HS-27A (cell line): ENCODE measurements around the gene SLC15A2.
"Not testable (repeated sequence)": the region's sequence is repeated elsewhere in the genome, so short reads cannot be mapped to it uniquely, and the experiment has no call there.

Experiments
- DNase-seq: peaks from one replicate; pipeline ENCODE4 v3.0.0-alpha.2; 2012; ENCODE audit warnings: low read depth, missing footprints

SLC15A2 gene

DNA sequence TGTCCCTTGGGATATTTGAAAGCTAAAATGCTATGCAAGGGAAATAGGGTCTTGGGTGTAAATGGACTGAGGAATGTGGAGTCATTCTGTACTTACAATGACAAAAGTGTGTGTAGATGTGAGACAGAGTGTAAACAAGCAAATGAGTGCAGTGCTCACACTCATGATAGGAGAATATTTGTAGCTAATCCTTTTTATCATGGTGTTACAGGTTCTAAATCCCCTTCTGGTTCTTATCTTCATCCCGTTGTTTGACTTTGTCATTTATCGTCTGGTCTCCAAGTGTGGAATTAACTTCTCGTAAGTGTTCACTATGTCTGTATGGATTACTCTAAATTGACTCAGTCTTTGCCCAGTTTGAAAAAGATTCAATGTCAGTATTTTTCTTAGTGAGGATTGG lies 30.5 kb downstream of the SLC15A2 start:
- no peak for DNase-seq

DNA sequence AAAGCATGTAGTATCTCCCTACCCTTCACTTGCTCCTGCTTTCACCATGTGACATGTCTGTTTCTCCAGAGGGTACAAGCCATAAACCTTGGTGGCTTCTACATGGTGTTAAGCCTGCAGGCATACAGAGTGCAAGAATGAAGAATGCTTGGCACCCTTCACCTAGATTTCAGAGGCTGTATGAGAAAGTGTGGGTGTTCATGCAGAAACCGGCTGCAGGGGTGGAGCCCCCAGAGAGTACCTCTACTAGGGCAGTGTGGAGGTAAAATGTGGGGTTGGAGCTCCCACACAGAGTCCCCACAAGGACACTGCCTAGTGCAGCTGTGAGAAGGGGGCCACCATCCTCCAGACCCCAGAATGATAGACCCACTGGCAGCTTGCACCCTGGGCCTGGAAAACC lies 32.2 kb downstream of the SLC15A2 start:
- DNase-seq = no peak

DNA sequence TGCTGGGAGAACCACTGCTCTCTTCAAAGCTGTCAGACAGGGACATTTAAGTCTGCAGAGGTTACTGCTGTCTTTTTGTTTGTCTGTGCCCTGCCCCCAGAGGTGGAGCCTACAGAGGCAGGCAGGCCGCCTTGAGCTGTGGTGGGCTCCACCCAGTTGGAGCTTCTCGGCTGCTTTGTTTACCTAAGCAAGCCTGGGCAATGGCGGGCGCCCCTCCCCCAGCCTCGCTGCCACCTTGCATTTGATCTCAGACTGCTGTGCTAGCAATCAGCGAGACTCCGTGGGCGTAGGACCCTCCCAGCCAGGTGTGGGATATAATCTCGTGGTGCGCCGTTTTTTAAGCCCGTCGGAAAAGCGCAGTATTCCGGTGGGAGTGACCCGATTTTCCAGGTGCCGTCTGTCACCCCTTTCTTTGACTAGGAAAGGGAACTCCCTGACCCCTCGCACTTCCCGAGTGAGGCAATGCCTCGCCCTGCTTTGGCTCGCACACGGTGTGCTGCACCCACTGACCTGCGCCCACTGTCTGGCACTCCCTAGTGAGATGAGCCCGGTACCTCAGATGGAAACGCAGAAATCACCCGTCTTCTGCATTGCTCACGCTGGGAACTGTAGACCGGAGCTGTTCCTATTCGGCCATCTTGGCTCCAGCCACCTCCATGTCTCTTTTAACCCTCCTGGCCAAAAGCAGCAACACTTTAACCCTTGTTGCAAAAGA lies 44.1 kb downstream of the SLC15A2 start:
- DNase-seq = not testable (repeated sequence)

DNA sequence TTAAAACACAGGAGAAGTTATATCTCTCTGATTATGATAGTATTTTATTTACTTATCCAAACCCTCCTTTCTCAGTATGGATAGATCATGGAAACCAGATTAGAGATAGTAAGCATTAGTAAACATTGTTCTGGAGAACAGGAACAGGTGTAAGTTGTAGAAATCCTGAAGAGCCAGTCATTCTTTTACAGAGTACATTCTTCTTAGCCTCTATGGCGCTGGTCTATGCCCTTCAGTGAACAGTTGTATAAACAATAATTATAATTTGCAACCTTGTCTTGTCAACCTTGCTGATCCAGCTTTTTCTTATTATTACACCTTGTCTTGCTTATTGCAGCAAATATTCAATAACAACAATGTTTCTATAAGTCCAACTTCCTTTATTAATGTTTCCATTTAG lies 47.4 kb downstream of the SLC15A2 start:
- no peak for DNase-seq

DNA sequence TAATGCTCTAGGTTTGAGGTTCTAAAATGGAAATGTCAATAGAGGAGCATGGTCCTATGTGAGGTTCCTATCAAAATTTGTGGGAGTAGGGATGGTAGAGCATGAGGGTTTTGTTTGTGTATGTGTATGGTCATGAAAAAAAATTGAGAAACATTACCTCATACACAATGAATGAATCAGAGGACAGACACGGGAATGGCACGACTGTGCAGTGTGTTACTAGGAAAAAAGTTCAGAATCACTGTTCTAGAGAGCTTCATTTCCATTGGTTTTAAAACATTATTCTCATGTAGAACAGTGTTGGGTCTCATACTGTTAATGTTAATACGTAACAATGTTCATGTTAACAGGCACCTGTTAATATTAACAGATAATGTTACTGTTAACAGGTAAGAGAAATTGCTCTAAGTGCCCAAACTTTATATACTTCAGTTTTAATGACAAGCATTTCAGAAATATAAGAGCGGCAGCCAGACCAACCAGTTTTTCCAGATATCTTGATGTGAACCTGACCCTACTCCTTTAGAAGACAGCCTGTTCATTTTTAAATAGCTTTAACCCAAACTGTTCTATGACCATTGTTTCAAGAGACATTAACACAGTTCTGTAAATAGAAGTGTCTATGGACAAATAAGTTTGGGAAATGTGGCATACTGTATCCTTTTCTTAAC lies 48.0 kb downstream of the SLC15A2 start:
- DNase-seq = no peak

DNA sequence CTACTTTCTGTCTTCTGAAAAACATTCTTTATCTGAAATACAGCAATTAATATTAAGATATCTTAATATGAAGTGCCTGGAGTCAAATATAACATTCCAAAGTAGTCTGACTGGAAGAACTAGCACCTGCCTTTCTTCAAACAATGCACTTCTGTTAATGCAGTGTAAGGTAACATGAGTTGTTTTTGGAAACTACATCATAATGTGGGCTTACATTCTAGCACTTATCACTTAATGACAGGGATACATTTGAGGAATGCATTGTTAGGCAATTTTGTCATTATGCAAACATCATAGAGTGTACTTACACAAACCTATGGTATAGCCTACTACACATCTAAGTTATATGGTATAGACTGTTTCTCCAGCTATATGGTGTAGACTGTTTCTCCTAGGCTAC lies 49.2 kb downstream of the SLC15A2 start:
- DNase-seq = no peak

DNA sequence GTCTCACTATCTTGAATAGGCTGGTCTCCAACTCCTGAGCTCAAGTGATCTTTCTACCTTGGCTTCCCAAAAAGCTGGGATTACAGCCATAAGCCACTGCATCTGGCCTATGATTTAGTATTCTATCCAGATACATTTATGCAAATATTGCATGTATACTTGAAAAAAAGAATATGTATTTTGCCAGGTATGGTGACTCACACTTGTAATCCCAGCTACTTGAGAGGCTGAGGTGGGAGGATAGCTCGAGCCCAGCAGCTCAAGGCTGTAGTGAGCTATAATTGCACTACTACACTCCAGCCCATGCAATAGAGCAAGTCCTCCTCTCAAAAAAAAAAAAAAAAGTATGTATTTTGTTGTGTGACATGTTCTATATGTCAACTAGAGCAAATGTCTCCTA lies 54.4 kb downstream of the SLC15A2 start:
- no peak for DNase-seq

DNA sequence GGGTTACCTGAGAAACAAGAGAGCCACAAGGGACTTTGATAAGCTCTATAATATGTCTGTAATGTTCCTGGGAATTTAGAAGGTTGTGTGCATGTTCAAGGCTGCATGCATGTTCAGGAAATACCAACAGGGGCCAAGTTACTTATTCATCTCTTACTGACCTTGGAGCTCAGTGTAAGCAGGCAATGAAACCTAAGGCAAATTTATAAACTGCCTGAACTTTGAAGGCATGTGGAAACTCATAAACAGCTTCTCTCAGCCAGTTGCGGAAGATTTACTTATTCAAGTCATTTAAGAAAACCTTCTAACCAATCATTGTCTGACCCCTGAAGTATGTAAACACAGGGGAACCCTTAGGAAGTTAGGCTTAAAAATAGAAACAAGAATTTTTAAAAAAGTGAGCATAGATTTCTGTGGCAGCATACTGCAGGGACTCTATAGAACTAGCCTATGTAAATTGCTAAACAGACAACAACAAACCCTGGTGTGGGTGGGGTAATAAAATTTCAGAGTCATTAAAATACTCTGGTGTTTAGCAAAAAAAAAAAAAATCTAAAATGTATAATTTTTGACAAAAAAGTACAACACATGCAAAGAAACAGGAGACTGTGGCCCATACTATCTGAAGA lies 57.2 kb downstream of the SLC15A2 start:
- no peak for DNase-seq

DNA sequence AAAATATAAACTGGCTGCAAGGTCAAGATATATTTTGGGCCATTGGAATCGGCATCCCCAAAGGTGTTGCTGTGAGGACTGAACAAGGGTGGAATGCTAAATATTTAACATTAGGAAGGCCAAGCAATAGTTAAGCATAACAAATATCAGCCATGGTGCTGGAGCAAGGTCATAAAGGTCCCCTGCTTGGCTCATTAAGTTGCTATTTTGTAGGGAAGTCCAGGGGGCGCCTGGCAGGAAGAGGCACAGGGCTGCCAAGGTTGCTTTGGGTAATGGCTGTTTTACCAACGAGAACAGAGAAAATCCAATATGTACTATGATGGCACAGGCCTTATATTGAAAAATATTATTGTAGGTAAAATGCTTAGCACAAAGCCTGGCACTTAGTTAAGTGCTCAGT lies 62.2 kb downstream of the SLC15A2 start:
- DNase-seq = no peak

DNA sequence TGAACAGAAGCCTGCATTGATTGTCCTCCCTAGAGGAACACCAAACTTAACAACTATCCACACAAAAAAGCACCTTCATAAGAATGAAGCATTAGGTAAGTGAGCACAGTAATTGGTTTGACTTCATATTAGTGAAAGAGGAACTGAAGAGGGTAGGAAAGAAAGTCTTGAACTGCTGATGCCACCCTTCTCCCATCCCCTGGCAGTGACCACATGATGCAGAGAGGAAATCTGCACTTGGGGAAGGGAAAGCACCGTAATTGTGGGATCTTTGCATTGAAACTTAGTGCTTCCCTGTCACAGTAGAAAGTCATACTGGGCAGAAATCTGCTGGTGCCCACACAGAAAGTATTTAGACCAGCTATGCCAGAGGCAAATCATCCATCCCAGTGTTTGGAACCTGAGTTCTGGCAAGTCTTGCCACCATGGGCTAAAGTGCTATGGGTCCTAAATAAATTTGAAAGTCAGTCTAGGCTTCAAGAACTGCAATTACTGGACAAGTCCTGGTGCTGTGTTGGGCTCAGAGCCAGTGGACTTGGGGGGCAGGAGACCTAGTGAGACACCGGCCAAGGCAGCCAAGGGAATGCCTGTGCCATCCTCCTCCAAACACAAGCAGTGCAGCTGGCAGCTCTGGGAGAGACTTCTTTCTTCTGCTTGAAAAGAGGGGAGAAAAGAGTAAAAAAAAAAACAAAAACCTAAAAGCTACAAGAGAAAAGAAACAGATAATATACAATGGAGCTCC lies 63.6 kb downstream of the SLC15A2 start:
- DNase-seq = no peak

DNA sequence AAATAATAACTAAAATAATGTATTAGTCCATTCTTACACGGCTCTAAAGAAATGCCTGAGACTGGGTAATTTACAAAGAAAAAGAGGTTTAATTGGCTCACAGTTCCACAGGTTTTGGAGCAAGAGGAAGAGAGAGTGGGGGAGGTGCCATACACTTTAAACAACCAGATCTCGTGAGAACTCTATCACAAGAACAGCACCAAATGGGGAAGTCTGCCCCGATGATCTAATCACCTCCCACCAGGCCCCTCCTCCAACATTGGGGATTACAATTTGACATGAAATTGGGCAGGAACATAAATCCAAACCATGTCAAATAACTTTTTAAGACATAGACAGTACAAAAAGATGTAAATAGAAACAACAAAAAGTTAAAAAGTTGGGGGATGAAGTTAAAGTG lies 64.6 kb downstream of the SLC15A2 start:
- no peak for DNase-seq

DNA sequence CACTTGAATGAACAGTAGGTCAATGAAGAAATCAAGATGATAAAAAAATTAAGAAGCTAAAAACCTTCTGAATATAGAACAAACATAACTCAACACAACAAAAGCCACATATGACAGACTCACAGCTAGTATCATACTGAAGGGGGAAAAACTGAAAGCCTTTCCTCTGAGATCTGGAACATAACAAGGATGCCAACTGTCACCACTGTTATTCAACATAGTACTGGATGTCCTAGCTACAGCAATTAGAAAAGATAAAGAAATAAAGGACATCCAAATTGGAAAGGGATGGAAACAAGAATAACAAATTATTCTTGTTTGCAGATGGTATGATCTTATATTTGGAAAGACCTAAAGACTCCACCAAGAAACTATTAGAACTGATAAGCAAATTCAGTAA lies 67.1 kb downstream of the SLC15A2 start:
- no peak for DNase-seq

DNA sequence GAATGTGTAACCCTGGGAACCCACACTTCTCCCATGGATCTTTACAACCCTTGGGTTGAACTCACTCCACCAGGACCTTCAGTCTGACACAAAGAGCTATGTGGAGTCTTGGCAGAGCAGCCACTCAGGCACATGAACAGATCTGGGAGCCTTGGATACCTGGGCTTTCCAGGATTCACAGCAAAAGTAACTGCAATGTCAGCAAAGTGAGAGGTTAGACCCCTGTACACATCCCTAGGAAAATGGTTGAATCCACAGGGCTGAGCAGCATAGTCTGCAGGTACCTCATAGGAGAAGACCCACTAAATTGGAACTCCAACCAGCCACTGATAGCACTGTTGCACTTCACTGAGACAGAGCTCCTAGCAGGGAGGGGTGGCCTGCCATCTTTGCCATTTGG lies 68.2 kb downstream of the SLC15A2 start:
- DNase-seq = no peak

DNA sequence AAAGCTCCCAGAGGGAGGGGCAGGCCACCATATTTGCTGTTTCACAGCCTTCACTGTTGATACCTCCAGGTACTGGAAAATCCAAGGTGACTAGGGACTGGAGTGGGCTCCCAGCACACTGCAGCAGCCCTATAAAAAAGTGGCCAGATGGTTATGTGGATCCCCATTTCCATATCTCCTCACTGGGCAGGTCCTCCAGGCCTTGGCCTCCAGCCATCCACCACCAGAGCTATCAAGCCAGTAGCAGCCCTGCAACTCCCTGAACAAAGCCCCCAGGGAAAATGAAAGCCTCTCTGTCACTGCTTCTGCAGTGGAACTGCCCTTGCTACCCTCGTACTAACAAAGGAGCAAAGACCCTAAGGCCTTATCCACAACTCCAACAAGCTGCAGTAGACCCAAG lies 69.4 kb downstream of the SLC15A2 start:
- DNase-seq = no peak

DNA sequence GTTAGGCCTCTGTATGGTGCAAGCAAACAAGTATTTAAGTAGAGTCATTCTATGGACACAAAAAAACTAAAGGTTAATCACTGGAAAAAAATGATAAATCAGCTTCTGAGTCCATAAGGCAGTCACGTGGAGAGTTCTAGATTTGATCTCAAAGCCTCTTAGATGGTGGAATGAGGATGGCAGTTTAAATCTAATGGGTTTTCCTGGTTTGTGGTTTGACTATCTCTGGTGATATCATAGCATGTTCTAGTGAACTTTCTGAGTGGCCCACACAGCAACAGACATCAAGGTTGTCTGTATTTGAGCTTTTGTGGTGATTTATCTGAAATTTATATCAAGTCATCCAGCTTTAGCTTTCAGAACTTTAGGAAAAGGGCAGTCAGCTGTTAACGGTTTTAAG lies 75.4 kb downstream of the SLC15A2 start:
- no peak for DNase-seq

DNA sequence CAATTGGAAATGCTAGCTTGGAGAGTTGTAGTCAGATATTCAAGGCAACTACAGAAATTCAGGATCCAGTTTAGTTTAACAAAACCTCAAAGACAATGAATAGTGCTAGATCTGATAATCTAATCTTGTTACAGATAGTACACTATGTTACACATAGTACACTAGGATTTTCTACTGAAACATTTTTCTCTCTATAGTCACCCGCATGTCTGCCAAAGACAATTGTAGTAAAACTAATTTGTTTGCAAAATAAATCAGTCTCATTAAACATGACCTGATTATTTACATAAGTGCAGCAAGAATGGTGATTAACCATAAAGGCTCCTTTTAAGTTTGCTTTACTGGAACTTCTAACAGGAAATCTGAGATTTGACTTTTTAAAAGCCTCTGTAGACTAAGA lies 75.8 kb downstream of the SLC15A2 start:
- no peak for DNase-seq

DNA sequence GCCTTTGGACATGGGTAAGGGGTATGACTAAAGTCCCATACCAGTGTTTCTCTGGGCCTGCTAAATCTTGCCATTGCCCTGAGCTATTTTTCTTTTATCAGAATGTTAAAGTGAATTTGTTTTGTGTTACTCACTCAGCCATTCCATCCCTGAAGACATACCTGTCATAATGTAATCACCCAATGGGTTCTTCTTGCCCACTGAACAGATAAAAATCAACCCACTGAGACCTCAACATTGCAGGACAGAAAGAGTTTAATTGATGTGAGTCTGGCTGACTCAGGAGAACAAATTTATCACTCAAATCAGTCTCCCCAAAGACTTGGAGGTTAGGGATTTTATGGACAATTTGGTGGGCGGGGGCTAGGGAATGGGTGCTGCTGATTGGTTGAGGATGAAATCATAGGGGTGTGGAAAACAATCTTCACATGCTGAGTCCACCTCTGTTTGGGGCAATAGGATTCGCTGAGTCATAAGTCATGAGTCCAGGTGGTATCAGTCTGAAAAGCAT lies 80.5 kb downstream of the SLC15A2 start:
- DNase-seq = no peak

DNA sequence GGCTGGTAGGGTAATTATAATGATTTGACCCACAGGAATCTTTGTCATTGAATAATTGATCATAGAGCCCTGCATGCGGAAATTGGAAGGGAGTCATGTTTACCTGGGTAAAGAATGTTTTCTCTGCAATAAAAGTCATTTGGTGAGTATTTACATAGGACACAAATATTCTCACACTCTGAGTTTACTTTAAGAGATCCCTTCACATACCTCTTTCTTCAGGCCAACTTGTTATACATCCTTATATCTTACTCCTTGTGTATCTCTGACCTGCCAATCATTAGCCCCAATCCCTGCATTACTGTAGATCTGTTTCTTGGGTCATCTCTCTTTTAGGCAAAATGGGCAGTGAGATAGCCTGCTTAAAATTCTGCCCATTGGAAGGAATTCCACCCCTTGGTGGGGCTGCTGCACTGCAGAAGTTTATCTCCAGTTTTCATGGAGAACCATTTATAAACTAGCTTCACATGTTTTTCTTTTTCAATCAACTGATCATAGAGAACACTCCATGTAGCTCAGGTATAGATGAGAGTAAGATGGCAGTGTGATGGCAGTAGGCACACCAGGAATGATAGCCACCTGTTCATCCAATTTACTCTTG lies 81.6 kb downstream of the SLC15A2 start:
- DNase-seq = no peak

DNA sequence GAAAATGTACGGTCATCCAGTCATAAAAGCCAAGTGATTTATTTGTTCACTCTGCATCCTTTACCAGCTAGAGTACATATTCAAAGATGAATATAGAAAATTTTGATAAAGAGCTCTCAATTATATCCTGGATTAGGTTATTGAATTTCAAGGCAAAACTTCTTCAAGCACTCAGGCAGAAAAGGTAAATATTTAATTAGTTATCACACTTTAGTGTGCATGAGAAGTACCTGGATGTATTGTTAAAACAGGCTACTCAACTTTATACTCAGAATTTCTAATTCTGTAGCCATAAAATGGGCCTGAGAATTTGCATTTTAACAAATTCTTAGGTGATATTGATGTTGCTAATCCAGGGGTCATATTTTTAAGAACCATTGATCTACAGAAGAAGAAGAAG lies 82.5 kb downstream of the SLC15A2 start:
- DNase-seq = no peak

DNA sequence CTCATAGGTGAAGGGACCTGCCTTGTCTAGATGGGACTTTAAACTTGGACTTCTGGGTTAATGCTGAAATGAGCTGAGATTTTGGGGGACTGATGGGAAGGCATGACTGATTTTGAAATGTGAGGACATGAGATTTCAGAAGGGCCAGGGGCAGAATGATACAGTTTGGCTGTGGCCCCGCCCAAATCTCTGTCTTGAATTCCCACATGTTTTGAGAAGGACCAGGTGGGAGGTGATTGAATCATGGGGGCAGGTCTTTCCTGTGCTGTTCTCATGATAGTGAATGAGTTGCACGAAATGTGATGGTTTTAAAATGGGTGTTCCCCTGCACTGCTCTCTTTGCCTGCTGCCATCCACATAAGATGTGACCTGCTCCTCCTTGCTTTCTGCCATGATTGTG lies 85.0 kb downstream of the SLC15A2 start:
- no peak for DNase-seq

DNA sequence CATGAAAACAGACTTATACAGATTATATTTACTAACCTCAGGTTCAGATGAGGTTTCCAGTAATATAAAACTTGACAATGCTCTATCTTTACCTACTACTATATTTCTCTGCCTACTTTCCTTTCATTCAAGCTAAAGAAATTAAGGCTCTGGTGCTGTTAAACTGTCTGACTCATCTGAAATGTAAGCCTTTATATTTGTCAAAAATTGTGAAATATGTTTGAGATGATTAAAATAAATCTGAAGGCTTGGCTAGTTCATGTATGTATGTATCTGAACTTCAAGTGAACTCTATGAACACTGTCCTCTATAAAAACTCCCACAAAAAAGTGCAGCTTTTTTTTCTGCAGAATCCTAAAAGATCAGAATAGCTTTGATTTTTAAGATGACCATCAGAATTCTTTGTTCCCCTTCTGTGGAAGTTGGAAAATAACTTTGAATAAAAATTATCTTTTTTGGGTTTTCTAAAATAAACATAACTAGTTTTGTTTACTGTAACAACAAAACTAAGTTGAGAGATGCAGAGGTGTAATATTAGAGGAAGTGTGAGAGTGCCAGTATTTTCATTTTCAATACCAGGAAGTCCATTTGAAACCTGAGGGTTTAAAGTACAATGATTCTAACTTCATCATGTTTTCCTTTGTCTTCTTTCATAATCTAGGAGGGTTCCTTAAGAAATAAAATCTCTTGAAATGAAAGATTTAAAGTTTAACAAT lies 85.7 kb downstream of the SLC15A2 start:
- DNase-seq = no peak

DNA sequence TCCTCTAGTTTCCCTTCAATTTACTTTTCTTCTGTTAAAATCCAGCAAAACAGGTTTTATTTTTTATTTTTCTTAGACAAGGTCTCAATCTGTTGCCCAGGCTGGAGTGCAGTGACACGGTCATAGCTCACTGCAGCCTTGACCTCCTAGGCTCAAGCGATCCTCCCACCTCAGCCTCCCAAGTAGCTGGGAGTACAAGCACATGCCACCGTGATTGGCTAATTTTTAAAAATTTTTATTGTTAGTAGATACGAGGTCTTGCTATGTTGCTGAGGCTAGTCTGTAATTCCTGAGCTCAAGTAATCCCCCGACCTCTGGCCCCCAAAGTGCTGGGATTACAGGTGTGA lies 86.2 kb downstream of the SLC15A2 start:
- DNase-seq = no peak
